D721Med (cell line): Measurements from ENCODE around the gene PHF11.

Experiments used
- DNase-seq: peaks from one replicate; pipeline ENCODE4 v3.0.0; 2011; ENCODE audit warnings: low spot score; ENCODE audit not compliant: insufficient read length
- FAIRE-seq: peaks from 2 replicates; lab custom pipeline; 2011; peaks lifted over from hg19 to GRCh38; lab: Jason Lieb, UNC
- CTCF ChIP-seq: IDR thresholded peaks from 2 replicates; pipeline ENCODE4 v1.5.1; 2012; ENCODE audit warnings: mild to moderate bottlenecking, control low read depth; ENCODE audit not compliant: insufficient read depth; ENCODE audit errors: missing control alignments

PHF11 gene

GRCh38 chr13:49521224-49521623, 25.5 kb downstream of the PHF11 start:
- no peak for TF ChIP-seq CTCF
- FAIRE-seq (no peak), DNase-seq (no peak)

- no peak for FAIRE-seq
- DNase-seq, result no peak
- TF ChIP-seq CTCF, result no peak
Measured at GRCh38 chr13:49524740-49525501, 29.2 kb downstream of the PHF11 start.

GRCh38 chr13:49527123-49527522, 31.4 kb downstream of the PHF11 start:
- FAIRE-seq, result no peak
- DNase-seq, result no peak
- TF ChIP-seq CTCF, result no peak

- FAIRE-seq (no peak), DNase-seq (no peak)
- TF ChIP-seq CTCF, result no peak
Measured at GRCh38 chr13:49528161-49528560, 32.4 kb downstream of the PHF11 start.

GRCh38 chr13:49530457-49530856, 34.7 kb downstream of the PHF11 start:
- TF ChIP-seq CTCF, result no peak
- DNase-seq, result no peak

GRCh38 chr13:49532593-49532992, 36.8 kb downstream of the PHF11 start:
- no peak for FAIRE-seq

More at GRCh38 chr13:49530457-49530856, 34.7 kb downstream of the PHF11 start:
- FAIRE-seq, result no peak

More at GRCh38 chr13:49532593-49532992, 36.8 kb downstream of the PHF11 start:
- no peak for TF ChIP-seq CTCF
- no peak for DNase-seq
